Right lobe of liver (tissue), 6 donors: ENCODE results near the gene CIAO2B. TPM values are rescaled to one million over a fixed set of nuclear protein-coding genes. Genes with fewer than 3 reads are reported as not detected.
"Not testable (repeated sequence)": the region's sequence is repeated elsewhere in the genome, so short reads cannot be mapped to it uniquely, and the experiment has no call there.

Experiments used
- ATAC-seq, 4 donors: fragments of 200-7000 bp; cut with Tn5 transposase; one replicate each; pipeline ENCODE4 v1.9.1; 2020; ENCODE audit warnings: mild to moderate bottlenecking in 4 of 4, moderate library complexity in 4 of 4
- DNase-seq, 3 donors: peaks; one replicate each; pipeline ENCODE4 v3.0.0-alpha.2; 2020
- H3K27ac ChIP-seq, 3 donors: fragments of 200-600 bp; one replicate each; pipeline ENCODE4 v1.8.0; 2022
- H3K27me3 ChIP-seq, 2 donors: fragments of 200-600 bp; one replicate each; pipeline ENCODE4 v1.8.0; 2022
- H3K36me3 ChIP-seq, 4 donors: fragments of 200-600 bp; sonication (generic) in 1 of 4; one replicate each; pipeline versions ENCODE4 v1.5.1 to v1.8.0; 2017 to 2022; ENCODE audit warnings: control low read depth in 1 of 4
- H3K4me1 ChIP-seq, 4 donors: fragments of 200-600 bp; sonication (generic) in 1 of 4; one replicate each; pipeline versions ENCODE4 v1.5.1 to v1.8.0; 2017 to 2022; ENCODE audit warnings: control low read depth in 1 of 4
- H3K4me3 ChIP-seq, 3 donors: fragments of 200-600 bp; one replicate each; pipeline ENCODE4 v1.8.0; 2022
- H3K9me3 ChIP-seq, 4 donors: fragments of 200-600 bp; sonication (generic) in 1 of 4; one replicate each; pipeline versions ENCODE4 v1.5.1 to v1.8.0; 2017 to 2022; ENCODE audit warnings: control low read depth in 1 of 4
- POLR2A ChIP-seq: fragments of 450-650 bp; IDR thresholded peaks from one replicate; pipeline ENCODE4 v1.6.1; 2017; ENCODE audit warnings: antibody characterized with exemption, mild to moderate bottlenecking
- WGBS: methylation state at CpG from one replicate; pipeline ENCODE4 v1.1.6; 2018; ENCODE audit warnings: low coverage, low lambda C conversion rate; ENCODE audit not compliant: insufficient coverage; ENCODE audit errors: missing lambda C conversion rate; 5-methylcytosine and 5-hydroxymethylcytosine counted together
- intact Hi-C, 2 donors: fragments of 100-400 bp; cut with DNase I; formaldehyde crosslinking; loops; one replicate each; pipeline versions ENCODE4 v1.11.2 to v1.14.1; 2022
- total RNA-seq, 6 experiments: library from RNA; depleted of rRNA in 2 of 6; stranded (reverse); fragments of >200 nt in 2 of 6; fragmentation: NEBNext Ultra II Directional in 3 of 6; extraction: Animal tissue kit (Norgen Biotek cat#: 25700) in 3 of 6; gene quantifications; one replicate each; pipeline versions ENCODE4 v1.1.0 to v1.2.4, GENCODE V29; 2016 to 2023
- TF ChIP-seq, protein P1 (sequence below), 4 donors: fragments of 200-600 bp in 3 of 4; fragments of 450-650 bp in 1 of 4; IDR thresholded peaks; one replicate each; pipeline versions ENCODE4 v1.5.1 to v1.8.0; 2016 to 2022; ENCODE audit warnings: antibody characterized with exemption in 4 of 4, mild to moderate bottlenecking in 2 of 4
- donor health status: DM: no; HTN: yes; CAD: no.
- donor health status: DM: no; HTN: no; CAD: no.
- donor health status: DM: no; HTN: no; CAD: no.
- donor health status: DM: no; HTN: yes; CAD: no.
- donor health status: DM: no; HTN: yes; CAD: no.

CIAO2B gene
- total RNA-seq, 6 experiments from 2014 or later = 40.6 to 111 (median 47.4) TPM

DNA sequence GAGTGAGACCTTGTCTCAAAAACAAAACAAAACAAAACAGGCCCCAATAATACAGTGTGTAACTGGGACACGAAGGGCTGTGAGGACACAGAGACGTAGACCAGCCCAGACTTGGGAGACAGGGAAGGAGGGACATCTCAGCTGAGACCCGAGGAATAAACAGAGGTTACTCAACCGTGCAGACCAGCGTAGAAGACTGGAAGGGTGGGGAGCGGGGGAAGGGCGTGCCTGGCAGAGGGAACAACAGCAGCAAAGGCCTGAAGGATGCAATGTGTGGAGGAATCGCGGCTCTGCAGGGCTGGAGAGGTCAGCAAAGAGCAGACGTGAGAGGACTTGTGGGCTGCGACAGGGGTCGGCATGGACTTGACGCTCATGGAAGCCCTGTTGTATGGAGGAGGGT is 42.5 kb upstream of the CIAO2B start:
- Histone ChIP-seq H3K27ac (no peak overlapping the region), H3K4me3 (no peak overlapping the region), H3K4me1 (peaks cover 0 to 5% (median 3%) of the 10 kb centered on the region in 4 donors), H3K27me3 (no peaks in the 10 kb centered on the region), H3K36me3 (peaks cover 0 to 4% (median 0%) of the 10 kb centered on the region in 4 donors), H3K9me3 (no peaks in the 10 kb centered on the region)
- ATAC-seq = peak in 3 of 4 donors; percentile 7 to 29 (median 8)
- TF ChIP-seq, protein P1, sequence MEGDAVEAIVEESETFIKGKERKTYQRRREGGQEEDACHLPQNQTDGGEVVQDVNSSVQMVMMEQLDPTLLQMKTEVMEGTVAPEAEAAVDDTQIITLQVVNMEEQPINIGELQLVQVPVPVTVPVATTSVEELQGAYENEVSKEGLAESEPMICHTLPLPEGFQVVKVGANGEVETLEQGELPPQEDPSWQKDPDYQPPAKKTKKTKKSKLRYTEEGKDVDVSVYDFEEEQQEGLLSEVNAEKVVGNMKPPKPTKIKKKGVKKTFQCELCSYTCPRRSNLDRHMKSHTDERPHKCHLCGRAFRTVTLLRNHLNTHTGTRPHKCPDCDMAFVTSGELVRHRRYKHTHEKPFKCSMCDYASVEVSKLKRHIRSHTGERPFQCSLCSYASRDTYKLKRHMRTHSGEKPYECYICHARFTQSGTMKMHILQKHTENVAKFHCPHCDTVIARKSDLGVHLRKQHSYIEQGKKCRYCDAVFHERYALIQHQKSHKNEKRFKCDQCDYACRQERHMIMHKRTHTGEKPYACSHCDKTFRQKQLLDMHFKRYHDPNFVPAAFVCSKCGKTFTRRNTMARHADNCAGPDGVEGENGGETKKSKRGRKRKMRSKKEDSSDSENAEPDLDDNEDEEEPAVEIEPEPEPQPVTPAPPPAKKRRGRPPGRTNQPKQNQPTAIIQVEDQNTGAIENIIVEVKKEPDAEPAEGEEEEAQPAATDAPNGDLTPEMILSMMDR (IDR thresholded peaks at IDR 0.05) = no peak
- TF ChIP-seq POLR2A = no peak
- intact Hi-C loops = loop anchor here in 1 of 2 donors (10.0 kb wide), 1 partner anchor 178 kb away; the partner anchor contains the start of genes B3GNT9, FBXL8 and TRADD
- WGBS = 26% methylated on average over 10 of the region's 13 CpGs
- no peak for DNase-seq

DNA sequence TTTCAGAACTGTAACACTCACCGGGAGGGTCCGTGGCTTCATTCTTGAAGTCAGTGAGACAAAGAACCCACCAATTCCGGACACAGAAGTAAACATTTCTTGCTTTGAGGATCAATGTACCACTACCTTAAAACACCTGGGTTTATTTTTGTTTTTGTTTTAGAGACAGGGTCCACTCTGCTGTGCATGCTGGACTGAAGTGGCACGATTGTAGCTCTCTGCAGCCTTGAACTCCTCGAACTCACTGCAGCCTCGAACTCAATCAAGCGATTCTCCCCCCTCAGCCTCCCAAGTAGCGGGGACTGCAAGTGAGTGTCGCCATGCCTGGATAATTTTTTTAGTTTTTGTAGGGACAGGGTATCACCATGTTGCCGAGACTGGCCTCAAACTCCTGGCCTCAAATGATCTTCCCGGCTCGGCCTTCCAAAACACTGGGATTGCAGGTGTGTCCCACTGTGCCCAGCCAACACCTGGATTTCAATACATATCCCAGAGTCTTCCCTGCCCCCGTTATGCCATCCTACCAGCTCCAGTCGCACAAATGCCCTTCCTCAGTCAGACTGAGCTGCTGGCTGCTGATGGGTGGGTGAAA is 41.2 kb upstream of the CIAO2B start:
- TF ChIP-seq, protein P1 (IDR thresholded peaks at IDR 0.05) = no peak
- TF ChIP-seq POLR2A = no peak
- WGBS = 75% methylated on average over 9 of the region's 14 CpGs
- Histone ChIP-seq H3K9me3 (no peaks in the 10 kb centered on the region), H3K36me3 (peaks cover 0 to 4% (median 0%) of the 10 kb centered on the region in 4 donors), H3K4me1 (peaks cover 0 to 5% (median 3%) of the 10 kb centered on the region in 4 donors), H3K4me3 (no peak overlapping the region), H3K27ac (no peak overlapping the region), H3K27me3 (no peaks in the 10 kb centered on the region)
- DNase-seq = no peak
- intact Hi-C loops = loop anchor here in 1 of 2 donors (10.0 kb wide), 1 partner anchor 179 kb away; the partner anchor contains the start of genes B3GNT9, FBXL8 and TRADD
- no peak for ATAC-seq

DNA sequence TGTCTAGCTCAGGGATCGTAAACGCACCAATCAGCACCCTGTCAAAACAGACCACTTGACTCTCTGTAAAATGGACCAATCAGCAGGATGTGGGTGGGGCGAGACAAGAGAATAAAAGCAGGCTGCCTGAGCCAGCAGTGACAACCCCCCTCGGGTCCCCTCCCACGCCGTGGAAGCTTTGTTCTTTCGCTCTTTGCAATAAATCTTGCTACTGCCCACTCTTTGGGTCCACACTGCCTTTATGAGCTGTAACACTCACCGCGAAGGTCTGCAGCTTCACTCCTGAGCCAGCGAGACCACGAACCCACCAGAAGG is 40.7 kb upstream of the CIAO2B start:
- H3K27ac ChIP-seq, H3K4me1 ChIP-seq, H3K4me3 ChIP-seq, DNase-seq, H3K27me3 ChIP-seq, H3K9me3 ChIP-seq, ATAC-seq, H3K36me3 ChIP-seq: not testable (repeated sequence)
- WGBS = 58% methylated on average over 6 of the region's 11 CpGs
- intact Hi-C loops = loop anchor here (5.0 to 10.0 kb wide), 2 partner anchors 180 to 182 kb away; partner anchors contain the start of genes FBXL8 (in 2 of the 2), TRADD (in 2 of the 2) and B3GNT9 (in 1 of the 2)

DNA sequence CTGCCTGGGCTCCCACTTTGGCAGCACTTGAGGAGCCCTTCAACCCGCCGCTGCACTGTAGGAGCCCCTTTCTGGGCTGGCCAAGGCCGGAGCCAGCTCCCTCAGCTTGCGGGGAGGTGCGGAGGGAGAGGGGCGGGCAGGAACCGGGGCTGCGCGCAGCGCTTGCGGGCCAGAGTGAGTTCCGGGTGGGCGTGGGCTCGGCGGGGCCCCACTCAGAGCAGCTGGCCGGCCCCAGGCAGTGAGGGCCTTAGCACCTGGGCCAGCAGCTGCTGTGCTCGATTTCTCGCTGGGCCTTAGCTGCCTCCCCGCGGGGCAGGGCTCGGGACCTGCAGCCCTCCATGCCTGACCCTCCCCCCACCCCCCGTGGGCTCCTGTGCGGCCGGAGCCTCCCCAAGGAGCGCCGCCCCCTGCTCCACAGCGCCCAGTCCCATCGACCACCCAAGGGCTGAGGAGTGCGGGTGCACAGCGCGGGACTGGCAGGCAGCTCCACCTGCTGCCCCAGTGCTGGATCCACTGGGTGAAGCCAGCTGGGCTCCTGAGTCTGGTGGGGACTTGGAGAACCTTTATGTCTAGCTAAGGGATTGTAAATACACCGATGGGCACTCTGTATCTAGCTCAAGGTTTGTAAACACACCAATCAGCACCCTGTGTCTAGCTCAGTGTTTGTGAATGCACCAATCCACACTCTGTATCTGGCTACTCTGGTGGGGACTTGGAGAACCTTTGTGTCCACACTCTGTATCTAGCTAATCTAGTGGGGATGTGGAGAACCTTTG is 40.1 kb upstream of the CIAO2B start:
- WGBS = no CpG with 5 or more reads among the region's 32 CpGs
- not testable (repeated sequence) for H3K4me3 ChIP-seq, H3K9me3 ChIP-seq, H3K4me1 ChIP-seq, ATAC-seq, H3K36me3 ChIP-seq, H3K27ac ChIP-seq, DNase-seq, H3K27me3 ChIP-seq
- intact Hi-C loops = loop anchor here (5.0 to 10.0 kb wide), 2 partner anchors 180 to 183 kb away; partner anchors contain the start of genes FBXL8 (in 2 of the 2), TRADD (in 2 of the 2) and B3GNT9 (in 1 of the 2)

DNA sequence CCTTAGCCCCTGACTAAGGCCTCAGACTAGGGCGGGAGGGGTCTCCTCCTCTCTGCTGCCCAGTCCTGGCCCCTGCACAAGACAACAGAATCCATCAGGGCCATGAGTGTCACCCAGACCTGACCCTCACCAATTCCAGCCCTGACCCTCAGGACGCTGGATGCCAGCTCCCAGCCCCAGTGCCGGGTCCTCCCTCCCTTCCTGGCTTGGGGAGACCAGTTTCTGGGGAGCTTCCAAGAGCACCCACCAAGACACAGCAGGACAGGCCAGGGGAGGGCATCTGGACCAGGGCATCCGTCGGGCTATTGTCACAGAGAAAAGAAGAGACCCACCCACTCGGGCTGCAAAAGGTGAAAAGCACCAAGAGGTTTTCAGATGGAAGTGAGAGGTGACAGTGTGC is 39.5 kb upstream of the CIAO2B start:
- TF ChIP-seq, protein P1 (IDR thresholded peaks at IDR 0.05) = no peak
- TF ChIP-seq POLR2A = no peak
- Histone ChIP-seq H3K4me1 (peaks cover 0 to 10% (median 4%) of the 10 kb centered on the region in 4 donors), H3K9me3 (no peaks in the 10 kb centered on the region), H3K4me3 (no peak overlapping the region), H3K27me3 (no peaks in the 10 kb centered on the region), H3K27ac (no peak overlapping the region), H3K36me3 (peaks cover 0 to 4% (median 0%) of the 10 kb centered on the region in 4 donors)
- ATAC-seq (no peak), DNase-seq (no peak)
- intact Hi-C loops = loop anchor here (5.0 to 10.0 kb wide), 2 partner anchors 181 to 184 kb away; partner anchors contain the start of genes FBXL8 (in 2 of the 2), TRADD (in 2 of the 2) and B3GNT9 (in 1 of the 2)
- WGBS = no CpG with 5 or more reads among the region's 6 CpGs
